Erythroblast (primary cell): ENCODE results near the gene TOP2B.

Experiments
- GATA1 ChIP-seq: IDR thresholded peaks from 2 replicates; pipeline ENCODE4 v1.6.1; 2011; ENCODE audit warnings: low read depth, mild to moderate bottlenecking, control low read depth, low read length, moderate library complexity
- POLR2A ChIP-seq: IDR thresholded peaks from 2 replicates; pipeline ENCODE4 v1.6.1; 2011; ENCODE audit warnings: mild to moderate bottlenecking, low read length

DNA sequence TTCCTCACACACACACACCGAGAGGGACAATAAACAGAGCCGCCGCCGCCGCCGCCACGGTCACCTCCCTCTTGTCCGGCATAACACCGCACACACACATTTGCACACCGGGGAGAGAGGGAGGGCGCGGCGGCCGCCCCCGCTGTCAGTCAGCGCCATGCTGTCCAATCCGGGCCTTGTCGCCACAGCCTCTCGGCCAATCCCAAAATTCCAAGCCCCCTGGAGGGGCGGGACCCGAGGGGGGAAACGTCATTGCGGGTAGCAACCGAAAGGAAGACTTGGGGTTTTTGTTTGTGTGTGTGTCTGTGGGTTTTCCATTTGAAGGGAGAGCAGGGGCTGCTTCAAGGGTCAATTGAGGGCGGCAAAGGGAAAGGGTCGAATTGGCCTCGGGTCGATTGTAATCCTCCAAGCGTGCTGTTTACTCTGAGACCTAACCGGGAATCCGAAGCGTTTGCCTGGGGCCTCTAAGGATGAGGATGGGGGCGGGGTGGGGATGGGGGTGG, at the start of gene TOP2B:
- peak; percentile 90 for TF ChIP-seq POLR2A
- TF ChIP-seq GATA1: no peak
